Stimulated activated CD4-positive, alpha-beta T cell treated with anti-CD3 and anti-CD28 coated beads, Interleukin-15, amount 100 ng/mL, for 48 hours (primary cell): ENCODE measurements around the gene R3HDM4.

Experiments used
- DNase-seq, 2 donors: peaks; one replicate each; pipeline ENCODE4 v3.0.0-alpha.2; 2020; ENCODE audit warnings: low read depth in 2 of 2

Gene R3HDM4

DNA sequence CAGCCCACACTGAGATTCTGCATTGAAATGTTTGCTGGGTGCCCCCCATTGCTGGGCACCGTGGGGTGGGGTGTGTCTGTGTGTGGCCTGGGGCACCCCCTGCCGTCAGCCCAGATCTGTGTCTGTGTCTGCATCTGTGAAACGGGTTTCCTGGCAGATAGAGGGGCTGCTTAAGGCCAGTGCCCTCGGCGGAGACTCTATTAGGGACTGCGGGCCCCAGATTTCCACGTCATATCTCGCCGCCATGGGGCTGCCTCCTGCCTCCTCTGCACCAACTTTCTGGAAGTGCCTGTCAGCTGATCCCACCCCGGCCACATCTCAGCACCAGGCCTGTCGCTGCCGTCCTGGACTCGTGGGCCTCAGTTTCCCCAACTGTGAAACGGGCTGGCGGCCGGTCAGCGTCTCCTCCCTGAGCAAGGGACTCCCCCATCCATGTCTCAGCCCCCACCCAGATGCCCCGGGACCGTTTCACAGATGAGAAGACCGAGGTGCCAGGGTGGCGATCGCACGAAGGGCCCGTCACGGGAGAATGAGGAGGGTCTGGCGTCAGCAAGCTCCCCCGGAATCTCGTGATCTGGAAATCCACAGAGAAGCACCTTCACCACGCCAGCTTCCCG lies 34.2 kb upstream of the R3HDM4 start:
- no peak for DNase-seq

DNA sequence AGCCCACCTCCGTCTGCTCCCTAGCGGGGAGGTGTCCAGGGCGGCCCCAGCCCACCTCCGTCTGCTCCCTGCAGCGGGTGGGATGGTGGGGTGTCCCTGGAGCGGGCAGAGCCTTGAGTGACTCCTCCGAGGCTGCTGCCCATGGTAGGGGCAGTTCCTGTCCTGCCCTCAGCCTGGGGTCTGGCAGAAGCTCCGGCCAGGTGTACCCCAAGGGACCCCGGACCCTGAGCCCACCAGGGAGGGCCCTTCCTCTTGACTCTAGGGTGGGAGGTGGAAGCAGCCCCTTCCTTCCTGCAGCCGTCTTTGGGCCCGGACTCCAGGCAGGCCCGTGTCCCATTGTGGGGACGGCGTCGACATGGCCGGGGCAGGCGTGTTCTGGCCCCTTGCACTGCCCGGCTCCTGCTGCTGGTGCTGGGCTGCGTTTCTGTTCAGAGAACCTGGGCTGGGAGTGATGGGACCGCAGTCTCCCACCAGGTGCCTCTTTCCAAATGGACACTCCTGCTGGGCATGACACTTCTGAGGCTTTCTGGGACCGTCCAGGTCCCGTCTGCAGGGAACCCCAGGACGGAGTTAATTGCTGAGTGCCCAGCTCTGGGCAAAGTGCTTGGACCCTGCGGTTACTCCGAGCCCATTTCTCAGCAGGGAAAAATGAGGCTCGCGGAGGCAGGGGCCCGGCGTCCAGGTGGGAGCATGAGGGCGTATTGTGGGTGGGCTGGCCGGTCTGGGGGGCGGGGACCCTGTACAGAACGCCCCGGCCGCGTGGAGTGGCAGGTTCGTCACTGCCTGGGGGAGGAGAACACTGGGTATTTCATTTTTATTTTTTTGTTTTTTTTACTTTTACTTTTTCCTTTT lies 32.6 kb upstream of the R3HDM4 start:
- DNase-seq, result no peak

DNA sequence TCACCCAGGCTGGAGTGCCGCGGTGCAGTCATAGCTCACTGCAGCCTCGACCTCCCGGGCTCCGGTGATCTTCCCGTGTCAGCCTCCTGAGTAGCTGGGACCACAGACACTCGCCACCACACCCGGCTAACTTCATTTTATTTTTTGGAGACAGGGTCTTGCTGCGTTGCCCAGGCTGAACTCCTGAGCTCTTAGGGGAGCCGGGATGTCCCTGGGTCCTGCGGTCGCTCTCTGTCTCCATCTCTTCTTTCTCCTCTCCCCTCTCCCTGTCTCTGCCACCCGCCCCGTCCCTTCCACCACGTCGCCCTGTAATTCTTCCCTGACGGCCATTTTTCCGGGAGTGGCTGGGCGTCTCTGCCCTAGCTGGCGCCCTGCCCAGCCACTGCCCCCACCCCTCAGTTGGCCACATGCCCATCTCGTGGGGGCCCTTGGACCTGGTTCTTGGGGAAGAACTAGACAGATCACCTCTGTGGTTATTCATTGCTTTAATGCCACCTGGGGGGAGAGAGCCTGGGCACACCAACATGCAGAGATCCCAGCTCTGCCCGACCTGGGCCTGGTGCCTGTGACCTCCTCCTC lies 31.7 kb upstream of the R3HDM4 start:
- DNase-seq, result no peak

DNA sequence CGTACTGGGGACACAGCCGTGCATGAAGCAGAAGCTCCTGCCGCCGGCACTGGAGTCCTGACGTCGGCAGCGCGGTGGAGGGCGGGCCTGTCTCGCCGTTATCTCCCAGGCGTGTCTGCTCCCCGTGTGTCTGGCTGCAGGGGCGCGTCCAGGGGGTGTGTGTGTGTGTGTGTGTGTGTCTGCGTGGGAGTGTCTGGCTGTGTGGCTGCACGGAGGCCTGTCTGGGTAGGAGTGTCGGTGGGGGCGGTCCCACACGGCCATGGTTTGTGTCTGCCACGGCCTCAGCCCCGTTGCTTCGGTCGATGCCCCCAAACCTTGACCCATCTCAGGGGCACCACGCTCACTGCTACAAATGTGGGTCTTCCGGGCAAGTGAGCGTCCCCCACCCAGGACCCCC lies 31.1 kb upstream of the R3HDM4 start:
- no peak for DNase-seq

DNA sequence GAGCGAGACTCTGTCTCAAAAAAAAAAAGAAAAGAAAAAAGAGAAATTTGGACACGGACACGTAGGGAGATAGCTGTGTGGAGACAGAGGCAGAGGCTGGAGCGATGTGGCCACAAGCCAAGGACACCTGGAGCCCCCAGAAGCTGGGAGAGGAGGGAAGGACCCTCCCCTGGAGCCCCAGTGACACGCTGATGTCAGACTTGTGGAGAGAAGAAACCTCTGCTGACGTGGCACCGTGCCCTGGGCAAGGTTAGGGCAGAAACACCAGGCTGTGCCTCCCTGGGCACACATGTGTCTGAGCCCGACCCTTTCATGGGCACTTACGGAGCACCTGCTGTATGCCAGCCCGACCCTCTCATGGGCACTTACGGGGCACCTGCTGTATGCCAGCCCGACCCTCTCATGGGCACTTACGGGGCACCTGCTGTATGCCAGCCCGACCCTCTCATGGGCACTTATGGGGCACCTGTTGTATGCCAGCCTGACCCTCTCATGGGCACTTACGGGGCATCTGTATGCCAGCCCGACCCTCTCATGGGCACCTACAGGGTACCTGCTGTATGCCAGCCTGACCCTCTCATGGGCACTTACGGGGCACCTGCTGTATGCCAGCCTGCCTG lies 30.6 kb upstream of the R3HDM4 start:
- DNase-seq, result no peak

DNA sequence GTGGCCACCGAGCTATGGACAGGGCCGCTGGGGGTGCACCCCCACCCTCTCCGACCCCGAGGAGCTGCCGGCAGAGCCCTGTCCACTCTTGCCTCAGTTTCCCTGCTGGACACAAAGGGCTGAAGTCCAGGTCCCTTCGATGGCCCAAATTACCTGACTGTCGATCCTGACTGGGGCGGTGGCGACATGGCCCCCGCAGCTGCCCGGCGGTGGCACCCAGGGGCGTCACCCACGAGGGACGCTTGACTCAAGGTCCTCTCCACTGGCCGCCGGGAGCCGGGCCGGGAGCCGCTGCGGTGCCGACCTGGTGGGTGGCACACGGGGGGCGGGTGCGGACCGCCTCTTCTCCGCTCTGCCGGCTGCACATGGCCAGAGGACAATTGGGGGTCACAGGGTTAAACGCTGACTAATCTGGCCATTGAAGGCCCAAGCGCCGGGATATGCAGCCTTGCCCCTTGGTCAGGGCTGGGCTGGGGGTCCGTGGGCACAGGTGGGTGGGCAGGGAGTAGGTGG lies 29.2 kb upstream of the R3HDM4 start:
- DNase-seq, result no peak

DNA sequence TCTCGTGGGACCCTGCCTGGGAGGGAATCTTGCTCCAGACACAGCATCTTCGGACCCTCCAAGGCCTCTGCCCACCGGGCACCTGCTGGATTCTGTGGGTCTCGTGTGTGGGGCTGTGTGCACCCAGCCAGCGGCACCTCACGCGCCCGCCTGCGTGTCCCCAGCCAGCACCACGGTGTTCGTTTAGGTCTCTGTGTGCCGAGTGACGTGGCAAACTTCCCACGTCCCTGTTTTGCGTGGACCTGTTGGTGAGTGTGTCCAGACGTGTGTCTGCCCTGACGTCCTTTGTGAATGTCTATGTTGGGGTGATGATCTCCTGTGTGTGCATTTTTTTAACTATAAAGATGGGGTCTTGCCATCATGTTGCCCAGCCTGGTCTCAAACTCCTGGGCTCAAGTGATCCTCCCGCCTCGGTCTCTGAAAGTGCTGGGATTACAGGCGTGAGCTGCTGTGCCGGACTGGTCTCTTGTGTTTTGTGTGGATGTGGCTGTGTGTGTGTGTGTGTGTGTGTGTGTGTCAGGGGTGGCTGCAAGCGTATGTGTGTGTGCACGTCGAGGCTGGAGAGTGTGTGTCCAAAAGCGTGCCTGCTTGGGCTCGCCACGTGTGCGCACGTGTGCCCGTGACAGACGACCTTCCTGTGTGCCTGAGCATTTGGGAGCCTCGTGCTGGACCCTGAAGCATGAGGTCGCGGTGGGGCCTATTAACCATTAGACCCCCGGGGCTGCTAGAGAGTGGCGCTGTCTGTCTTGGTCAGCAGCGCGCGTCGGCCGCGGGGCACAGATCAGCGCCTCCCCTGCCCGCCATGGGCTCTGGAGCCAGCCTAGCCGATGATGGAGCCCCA lies 28.5 kb upstream of the R3HDM4 start:
- no peak for DNase-seq

DNA sequence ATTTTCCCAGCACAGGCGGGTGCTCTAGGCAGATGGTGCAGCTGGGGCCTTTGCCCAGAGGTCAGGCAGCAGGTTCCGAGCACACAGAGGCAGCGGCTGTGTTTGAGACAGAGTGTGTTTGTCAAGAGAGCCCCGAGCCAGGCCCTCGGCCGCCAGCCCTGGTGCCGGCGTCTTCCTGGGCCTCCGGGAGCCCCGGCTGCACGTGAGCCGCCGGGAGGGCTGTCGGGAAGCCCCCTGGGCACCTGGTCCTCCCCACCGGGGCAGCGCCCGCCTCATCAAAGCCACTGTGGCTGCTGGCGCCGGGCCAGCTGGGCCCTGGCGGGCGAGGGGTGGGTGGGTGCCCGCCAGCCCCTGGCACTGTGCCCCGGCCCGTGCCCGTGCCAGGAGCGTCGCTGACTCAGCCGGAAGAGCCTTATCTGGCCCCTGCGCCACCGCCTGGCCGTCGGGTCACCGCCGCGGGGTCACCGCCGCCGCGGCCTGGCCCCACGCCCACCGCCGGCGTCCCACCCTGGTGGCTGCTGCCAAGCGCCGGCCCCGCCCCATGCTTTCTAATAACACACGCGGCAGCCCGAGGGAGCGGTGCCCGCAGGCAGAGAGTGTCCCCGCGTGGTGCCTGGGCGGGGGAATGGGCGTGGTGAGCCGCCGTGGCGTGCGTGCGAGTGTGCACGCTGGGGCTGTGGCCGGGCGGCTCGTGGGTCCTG lies 27.7 kb upstream of the R3HDM4 start:
- DNase-seq, result peak in 1 of 2 donors; percentile 44

DNA sequence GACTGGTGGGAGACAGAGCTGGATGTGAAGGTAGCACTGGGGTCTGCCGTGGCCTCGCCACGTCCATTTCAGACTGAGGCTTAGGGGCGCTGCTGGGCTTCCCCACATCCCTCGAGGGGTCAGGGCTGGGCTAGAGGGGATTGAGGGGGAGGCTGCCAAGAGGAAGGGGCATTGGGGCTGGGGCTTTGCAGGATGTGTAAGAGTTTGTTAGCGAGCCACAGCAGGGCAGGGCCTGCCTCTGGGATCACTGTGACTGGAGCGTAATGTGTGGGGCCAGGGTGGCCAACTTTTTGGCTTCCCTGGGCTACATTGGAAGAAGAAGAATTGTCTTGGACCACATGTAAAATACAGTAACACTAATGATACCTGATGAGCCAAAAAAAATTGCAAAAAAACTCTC lies 26.9 kb upstream of the R3HDM4 start:
- no peak for DNase-seq

DNA sequence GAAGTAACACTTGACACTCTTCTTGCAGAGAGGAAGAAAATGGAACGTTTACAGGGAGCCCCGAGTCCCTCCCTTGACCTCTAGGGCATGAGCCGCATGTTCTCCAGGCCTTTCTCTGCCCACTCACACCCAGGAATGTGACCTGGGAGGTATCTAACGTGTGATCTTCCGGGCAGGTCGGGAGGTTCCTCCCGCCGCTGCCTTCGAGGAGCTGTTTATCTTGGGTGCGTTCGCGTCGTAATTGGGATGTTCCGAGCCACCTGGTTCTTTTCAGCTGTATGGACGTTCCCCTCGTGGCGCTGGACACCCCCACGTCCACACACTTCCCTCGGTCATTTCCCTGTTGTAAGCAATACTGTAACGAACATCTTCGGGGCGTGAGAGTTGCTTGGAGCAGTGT lies 26.4 kb upstream of the R3HDM4 start:
- DNase-seq, result no peak

DNA sequence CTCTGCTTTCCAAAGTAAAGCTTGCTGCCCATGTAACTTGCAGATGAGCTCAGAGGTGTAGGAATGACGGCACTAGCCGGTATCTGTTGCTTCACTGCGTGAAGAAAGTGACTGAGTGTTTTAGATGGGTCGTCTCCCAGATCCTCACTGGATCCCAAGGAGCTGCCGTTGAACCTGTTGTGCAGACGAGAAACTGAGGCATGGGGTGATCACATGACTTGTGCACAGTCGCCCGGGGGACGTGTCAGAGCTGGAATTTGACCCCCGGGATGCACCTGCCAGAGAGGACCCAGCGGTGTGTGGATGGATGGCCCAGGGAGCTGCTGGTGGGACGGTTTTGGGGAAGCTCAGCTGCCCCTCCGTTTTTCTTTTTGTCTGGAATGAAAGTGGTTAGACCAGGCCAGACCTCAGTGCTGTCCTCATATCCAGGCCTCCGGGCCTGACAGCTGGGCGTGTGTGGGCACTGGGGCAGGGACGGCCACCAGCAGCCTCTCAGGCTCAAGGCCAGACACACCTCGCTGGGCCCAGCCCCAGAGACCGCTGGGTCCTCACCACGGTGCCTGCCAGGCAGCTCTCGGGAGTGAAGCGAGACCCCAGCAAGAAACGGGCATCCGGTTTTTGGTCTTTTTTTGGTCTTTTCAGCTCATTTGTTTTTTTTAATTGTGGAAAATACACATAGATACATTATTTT lies 25.4 kb upstream of the R3HDM4 start:
- no peak for DNase-seq

DNA sequence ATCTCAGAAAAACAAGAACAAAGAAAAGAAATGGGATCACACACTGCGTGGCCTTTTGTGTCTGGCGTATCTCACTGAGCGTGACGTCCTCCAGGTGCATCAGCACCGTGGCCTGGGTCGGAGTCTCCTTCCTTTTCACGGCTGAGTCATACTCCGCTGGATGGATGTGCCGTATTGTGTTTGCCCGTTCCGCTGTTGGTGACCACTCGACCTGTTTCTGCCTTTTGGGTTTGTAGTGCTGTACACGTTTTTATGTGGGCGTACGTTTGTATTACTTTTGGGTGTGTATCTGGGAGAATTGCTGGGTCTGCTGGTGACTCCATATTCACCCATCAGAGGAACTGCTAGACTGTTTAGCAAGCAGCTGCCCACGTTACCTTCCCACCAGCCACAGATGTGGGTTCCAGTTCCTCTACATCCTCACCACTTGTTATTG lies 24.3 kb upstream of the R3HDM4 start:
- DNase-seq, result no peak

DNA sequence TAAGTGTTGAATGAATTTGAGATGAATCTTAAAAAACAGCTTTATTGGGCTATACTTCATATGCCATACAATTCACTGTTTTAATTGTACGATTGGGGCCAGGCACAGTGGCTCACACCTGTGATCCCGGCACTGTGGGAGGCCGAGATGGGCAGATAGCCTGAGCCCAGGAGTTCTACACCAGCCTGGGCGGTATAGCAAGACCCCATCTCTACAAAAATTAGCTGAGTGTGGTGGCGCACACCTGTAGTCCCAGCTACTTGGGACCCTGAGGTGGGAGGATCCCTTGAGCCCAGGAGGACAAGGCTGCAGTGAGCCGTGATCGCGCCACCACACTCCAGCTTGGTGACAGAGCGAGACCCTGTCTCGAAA lies 23.1 kb upstream of the R3HDM4 start:
- DNase-seq, result no peak

DNA sequence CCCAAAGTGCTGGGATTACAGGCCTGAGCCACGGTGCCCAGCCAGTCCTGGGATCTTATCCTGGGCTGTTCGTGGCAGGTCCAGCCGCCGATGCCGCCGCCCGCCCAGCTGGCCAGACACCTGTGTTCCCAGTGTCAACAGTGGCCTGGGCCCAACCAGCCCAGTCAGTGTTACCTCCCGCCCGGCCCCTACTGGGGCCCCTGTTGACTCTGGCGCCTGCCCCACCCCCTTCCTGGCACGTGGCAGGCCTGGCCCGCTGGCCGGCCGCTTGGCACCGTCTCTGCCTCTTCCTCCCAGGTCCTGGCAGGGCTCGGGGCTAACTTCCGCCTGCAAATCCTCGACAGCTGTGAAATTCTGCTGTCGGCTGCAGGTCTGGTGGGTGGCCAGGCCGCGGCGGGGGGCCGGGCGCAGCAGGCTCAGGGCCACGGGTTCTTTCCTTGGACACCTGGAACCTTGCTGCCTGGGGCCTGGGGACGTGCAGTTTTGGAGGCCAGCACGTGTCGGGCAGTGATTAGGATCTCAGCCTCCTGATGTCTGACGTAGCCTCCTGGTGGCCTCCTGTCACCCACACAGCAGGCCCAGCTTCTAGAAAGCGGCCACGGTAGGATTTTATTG lies 22.0 kb upstream of the R3HDM4 start:
- DNase-seq, result no peak

DNA sequence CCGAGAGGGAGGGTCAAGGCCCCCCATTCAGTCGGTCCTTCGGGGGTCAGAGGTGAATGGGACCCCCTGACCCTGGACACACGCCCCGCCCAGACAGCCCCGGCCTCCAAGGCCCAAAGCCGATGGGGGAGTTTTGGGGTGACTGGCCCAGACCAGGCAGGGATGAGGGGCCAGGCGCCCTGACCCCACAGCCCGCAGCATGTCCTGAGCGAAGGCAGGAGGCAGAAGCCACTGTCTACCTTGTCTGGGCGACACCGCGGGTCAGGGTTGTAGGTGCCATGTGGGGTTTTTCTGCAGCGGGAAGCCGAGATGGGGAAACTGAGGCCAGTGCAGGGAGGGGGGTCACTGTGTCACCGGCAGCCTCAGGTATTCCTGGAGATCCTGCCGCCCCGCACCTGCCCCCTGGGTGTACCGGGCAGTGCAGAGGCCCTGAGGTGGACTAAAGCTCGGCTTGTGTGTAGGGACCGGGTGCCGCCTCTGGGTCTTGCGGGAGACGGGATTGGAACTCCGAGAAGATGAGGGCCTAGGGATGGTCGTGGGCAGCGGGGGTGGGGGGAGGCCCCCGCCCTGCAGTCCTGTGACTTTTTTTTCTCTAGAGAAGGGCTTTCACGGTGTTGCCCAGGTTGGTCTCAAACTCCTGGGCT lies 21.3 kb upstream of the R3HDM4 start:
- DNase-seq, result no peak

DNA sequence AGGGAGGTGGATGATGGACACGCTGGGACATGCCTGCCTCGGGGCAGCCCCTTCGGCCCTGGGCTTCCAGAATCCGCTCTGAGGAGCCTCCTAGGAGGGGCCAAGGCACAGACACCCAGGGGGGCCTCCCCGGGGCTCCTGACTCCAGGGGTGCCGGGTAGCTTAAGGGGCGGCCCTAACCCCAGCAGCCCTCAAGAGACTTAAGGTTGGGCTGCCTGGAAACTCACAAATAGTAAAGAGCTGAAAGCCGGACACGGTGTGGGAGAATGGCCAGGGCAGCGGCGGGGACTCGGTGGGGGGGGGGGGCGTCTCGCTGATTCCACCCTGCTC lies 20.5 kb upstream of the R3HDM4 start:
- no peak for DNase-seq

DNA sequence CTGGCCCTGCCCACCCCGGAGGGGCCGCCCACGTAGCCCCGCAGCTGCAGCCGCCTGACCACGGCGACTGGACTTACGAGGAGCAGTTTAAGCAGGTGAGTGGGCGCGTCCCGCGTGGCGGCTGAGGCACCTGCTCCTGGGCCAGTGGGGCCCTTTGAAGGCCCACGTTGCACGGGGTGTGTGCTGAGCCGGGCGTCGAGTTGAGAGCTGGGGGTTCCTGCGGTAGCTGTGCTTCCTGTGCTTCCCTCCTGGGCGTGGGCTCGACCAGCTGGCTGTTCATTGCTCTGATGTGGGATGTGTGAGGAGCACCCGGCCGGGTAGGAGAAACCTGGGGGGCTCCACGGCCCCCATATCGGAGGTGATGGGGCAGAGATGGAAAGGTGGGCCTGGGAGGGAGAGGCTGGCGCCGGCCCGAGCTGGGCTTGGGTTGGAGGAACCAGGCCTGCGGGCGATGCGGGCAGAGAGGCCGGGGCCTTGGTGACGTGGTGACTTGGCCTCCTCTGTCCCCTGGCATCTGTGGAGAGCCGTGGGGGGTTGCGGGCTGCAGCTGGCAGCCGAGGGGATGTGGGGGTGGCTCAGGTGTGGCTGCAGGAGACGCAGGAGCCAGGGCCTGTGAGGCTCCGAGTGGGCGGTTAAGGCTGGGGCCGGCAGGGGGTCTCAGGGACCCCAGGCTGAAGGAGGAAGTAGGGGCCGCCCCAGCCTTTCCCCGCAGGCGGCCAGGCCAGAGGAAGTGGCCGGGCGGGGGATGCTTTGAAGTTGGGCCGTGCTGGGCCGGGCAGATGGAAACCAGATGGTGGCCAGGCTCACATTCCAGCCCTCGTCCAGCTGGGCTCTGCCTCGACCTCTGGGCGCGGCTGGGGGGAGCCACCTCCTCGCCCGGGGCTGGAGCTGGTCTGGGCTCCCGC lies 19.9 kb upstream of the R3HDM4 start:
- DNase-seq, result no peak

DNA sequence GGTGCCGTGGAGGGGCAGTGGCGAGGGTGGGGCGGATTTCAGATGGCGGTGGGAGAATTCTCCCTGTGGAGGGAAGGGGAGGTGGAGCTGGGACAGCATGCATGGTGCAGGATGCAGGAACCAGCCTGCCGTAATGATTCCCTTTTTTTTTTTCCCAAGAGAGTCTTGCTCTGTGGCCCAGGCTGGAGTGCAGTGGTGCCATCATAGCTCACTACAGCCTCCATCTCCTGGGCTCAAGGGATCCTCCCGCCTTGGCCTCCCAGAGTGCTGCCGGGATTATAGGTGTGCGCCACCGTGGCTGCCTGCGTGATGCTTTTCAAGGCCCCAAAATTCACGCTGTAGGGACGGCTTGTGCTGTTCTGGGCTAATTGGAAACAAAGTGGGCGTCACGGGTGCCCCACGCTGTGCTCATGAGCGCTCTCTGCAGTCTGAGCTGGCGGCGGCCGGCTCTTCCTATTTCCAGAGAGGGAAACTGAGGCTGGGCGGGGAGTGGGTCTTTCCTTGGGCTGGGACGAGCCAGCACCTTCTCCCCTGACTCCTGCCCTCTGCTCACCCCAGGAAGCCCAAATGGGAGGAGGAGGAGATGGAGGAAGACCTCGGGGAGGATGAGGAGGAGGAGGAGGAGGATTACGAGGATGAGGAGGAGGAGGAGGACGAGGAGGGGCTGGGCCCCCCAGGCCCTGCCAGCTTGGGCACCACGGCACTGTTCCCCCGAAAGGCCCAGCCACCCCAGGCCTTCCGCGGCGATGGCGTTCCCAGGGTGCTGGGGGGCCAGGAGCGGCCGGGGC lies 19.0 kb upstream of the R3HDM4 start:
- no peak for DNase-seq
